ENCODE results near the gene CFAP20DC.

DNA sequence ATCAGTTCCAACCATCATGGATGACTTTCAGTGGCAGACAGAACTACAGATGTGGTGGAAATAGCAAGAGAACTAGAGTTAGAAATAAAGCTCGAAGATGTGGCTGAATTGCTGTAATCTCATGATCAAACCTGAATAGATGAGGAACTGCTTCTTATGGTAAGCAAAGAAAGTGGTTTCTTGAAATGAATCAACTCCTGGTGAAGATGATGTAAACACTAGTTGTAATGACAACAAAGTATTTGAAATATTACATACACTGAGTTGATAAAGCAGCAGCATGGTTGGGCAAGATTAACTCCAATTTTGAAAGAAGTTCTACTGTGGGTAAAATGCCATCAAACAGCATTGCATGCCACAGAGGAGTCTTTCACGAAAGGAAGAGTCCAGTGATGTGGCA, 251.5 kb downstream of the CFAP20DC start:
- no peak for TF ChIP-seq POLR2A (IDR thresholded peaks at IDR 0.05)
- TF ChIP-seq, protein P1, sequence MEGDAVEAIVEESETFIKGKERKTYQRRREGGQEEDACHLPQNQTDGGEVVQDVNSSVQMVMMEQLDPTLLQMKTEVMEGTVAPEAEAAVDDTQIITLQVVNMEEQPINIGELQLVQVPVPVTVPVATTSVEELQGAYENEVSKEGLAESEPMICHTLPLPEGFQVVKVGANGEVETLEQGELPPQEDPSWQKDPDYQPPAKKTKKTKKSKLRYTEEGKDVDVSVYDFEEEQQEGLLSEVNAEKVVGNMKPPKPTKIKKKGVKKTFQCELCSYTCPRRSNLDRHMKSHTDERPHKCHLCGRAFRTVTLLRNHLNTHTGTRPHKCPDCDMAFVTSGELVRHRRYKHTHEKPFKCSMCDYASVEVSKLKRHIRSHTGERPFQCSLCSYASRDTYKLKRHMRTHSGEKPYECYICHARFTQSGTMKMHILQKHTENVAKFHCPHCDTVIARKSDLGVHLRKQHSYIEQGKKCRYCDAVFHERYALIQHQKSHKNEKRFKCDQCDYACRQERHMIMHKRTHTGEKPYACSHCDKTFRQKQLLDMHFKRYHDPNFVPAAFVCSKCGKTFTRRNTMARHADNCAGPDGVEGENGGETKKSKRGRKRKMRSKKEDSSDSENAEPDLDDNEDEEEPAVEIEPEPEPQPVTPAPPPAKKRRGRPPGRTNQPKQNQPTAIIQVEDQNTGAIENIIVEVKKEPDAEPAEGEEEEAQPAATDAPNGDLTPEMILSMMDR (IDR thresholded peaks at IDR 0.05 in 4 of 5, conservative IDR thresholded peaks at IDR 0.05 in 1 of 5), result no peak

All from gastrocnemius medialis (tissue), 4 donors.